ENCODE measurements around the gene FIGNL2. TPM values are rescaled to one million over a fixed set of nuclear protein-coding genes. Genes with fewer than 3 reads are reported as not detected.

The FIGNL2 gene
- total and polyA plus RNA-seq, 2 experiments from 2014 or later, result 1.1 to 5.2 TPM

GRCh38 chr12:51771008-51771407 lies 77.5 kb downstream of the FIGNL2 start:
- H3K79me2 ChIP-seq (replicated peaks; ENCODE audit: insufficient read depth), result no peaks in the 10 kb centered on the region
- H2AFZ ChIP-seq, result no peak overlapping the region
- no peaks in the 10 kb centered on the region; the same call in 2 of the 3 replicates for H3K9me3 Mint-ChIP-seq
- no peaks in the 10 kb centered on the region for H3F3A ChIP-seq (replicated peaks; ENCODE audit: low read depth)
- H3K27me3 Mint-ChIP-seq (ENCODE audit: insufficient read depth, low read depth, poor library complexity), result no peaks in the 10 kb centered on the region
- peaks cover 5% of the 10 kb centered on the region for H3K36me3 ChIP-seq (ENCODE audit: insufficient read depth)
- no peak overlapping the region for H3K27ac Mint-ChIP-seq
- TF ChIP-seq EZH2phosphoT487 (IDR thresholded peaks at IDR 0.05; ENCODE audit: unreplicated experiment) (no peak), ZNF114 (CRISPR knock-in tag; IDR thresholded peaks at IDR 0.05) (no peak), STAT1 (IDR thresholded peaks at IDR 0.05; ENCODE audit: unreplicated experiment) (no peak), CREB1 (CRISPR knock-in tag; IDR thresholded peaks at IDR 0.05; ENCODE audit: low read depth) (no peak), CTCF (conservative IDR thresholded peaks at IDR 0.05; ENCODE audit: low read depth in 2 of 2) (no peak), JUNB (IDR thresholded peaks at IDR 0.05; ENCODE audit: unreplicated experiment) (no peak), ZNF462 (CRISPR knock-in tag; IDR thresholded peaks at IDR 0.05) (no peak), ZNF331 (CRISPR knock-in tag; IDR thresholded peaks at IDR 0.05; ENCODE audit: low read depth) (no peak), NANOG (IDR thresholded peaks at IDR 0.05; ENCODE audit: borderline replicate concordance) (no peak), ETS1 (IDR thresholded peaks at IDR 0.05) (no peak), REST (IDR thresholded peaks at IDR 0.05; ENCODE audit: unreplicated experiment) (no peak), EZH2 (IDR thresholded peaks at IDR 0.05; ENCODE audit: low read depth, unreplicated experiment) (no peak), POLR2AphosphoS5 (IDR thresholded peaks at IDR 0.05; ENCODE audit: low read depth) (no peak)
- H3K27me3 ChIP-seq (ENCODE audit: insufficient read depth), result no peaks in the 10 kb centered on the region
- peaks cover 54% of the 10 kb centered on the region for H3K36me3 Mint-ChIP-seq (ENCODE audit: low read depth)
- no peak overlapping the region for H3K27ac ChIP-seq (ENCODE audit: low read depth)
- H3K4me2 ChIP-seq, result no peak overlapping the region
- no peaks in the 10 kb centered on the region for H4K20me1 ChIP-seq (replicated peaks; ENCODE audit: insufficient read depth)
- no peak for DNase-seq (ENCODE audit: low spot score)
- H3K4me1 ChIP-seq (ENCODE audit: insufficient read depth), result no peaks in the 10 kb centered on the region
- ATAC-seq, result no peak
- H3K4me1 Mint-ChIP-seq, result no peaks in the 10 kb centered on the region
- H3K4me3 Mint-ChIP-seq, result no peak overlapping the region
- no peak overlapping the region for H3K4me3 ChIP-seq
- no peaks in the 10 kb centered on the region for H3K9me2 ChIP-seq (ENCODE audit: insufficient read depth)
